Osteoblast (primary cell): Measurements from ENCODE around the gene CEP112. TPM values are rescaled to one million over a fixed set of nuclear protein-coding genes. Genes with fewer than 3 reads are reported as not detected.

ENCODE experiments used
- DNase-seq: peaks from one replicate; pipeline ENCODE4 v3.0.0; 2011; ENCODE audit warnings: low spot score, mixed read lengths; ENCODE audit not compliant: insufficient read length; ENCODE audit errors: missing footprints
- H2AFZ ChIP-seq: 2 replicates; pipeline ENCODE4 v1.6.0; 2011; ENCODE audit warnings: mild to moderate bottlenecking, low read length
- H3K27ac ChIP-seq: 2 replicates; pipeline ENCODE4 v1.5.1; 2011; ENCODE audit warnings: mild to moderate bottlenecking, low read depth, low read length, moderate library complexity
- H3K27me3 ChIP-seq: 2 replicates; pipeline ENCODE4 v1.6.0; 2012; ENCODE audit warnings: mild to moderate bottlenecking, control low read depth, inconsistent platforms, low read length, moderate library complexity; ENCODE audit not compliant: insufficient read depth
- H3K36me3 ChIP-seq: 2 replicates; pipeline ENCODE4 v1.5.1; 2011; ENCODE audit warnings: mild to moderate bottlenecking, low read length, control low read depth, moderate library complexity; ENCODE audit not compliant: insufficient read depth
- H3K4me1 ChIP-seq: 2 replicates; pipeline ENCODE4 v1.5.1; 2011; ENCODE audit warnings: mild to moderate bottlenecking, low read length, control low read depth, moderate library complexity; ENCODE audit not compliant: insufficient read depth
- H3K4me2 ChIP-seq: 2 replicates; pipeline ENCODE4 v1.6.0; 2011; ENCODE audit warnings: mild to moderate bottlenecking, low read length; ENCODE audit not compliant: insufficient read depth
- H3K4me3 ChIP-seq: fragments of 200-600 bp; sonication (generic); 3 replicates; pipeline ENCODE4 v1.5.1; 2012; ENCODE audit warnings: mild to moderate bottlenecking, low read length, inconsistent platforms; ENCODE audit not compliant: insufficient read depth
- H3K79me2 ChIP-seq: 2 replicates; pipeline ENCODE4 v1.6.0; 2012; ENCODE audit warnings: mild to moderate bottlenecking, low read length, control low read depth, inconsistent platforms; ENCODE audit not compliant: insufficient read depth
- H3K9me3 ChIP-seq: 2 replicates; pipeline ENCODE4 v1.5.1; 2011; ENCODE audit warnings: low read depth, low read length, control low read depth
- H4K20me1 ChIP-seq: 2 replicates; pipeline ENCODE4 v1.6.0; 2012; ENCODE audit warnings: mild to moderate bottlenecking, low read length, control low read depth; ENCODE audit not compliant: insufficient read depth
- total RNA-seq: library from RNA; depleted of rRNA; stranded (reverse); fragments of >200 nt; gene quantifications from 2 replicates; pipeline ENCODE4 v1.2.3, GENCODE V29; 2012
- TF ChIP-seq, protein P1 (sequence below): IDR thresholded peaks from 2 replicates; pipeline ENCODE4 v1.5.1; 2011; ENCODE audit warnings: mild to moderate bottlenecking, low read depth, low read length, moderate library complexity; ENCODE audit errors: extremely low read depth

CEP112 gene
- total RNA-seq, 1 donor = 8.3 TPM

DNA sequence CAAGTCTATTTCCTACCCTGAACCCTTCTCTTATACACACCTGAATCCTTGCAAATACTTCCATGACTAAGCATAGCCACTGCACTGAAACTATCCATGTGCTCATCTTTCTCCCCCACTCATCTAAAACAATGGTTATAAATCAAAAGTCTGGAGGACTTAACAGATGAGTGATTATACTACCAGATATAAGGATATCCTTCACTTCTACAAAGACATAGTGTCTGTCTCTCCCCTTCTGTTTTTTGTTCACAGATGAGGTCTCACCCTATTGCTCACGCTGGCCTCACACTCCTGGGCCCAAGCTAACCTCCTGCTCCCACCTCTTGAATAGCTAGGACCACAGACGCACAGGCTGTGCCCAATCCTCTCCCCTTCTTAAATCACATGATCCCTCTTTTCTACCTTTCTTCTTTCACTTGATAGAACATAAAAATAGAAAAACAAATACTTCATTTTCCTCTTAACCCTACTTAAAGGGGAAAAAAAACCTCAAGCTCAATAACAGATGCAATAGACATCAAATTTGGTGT lies 19.2 kb downstream of the CEP112 start:
- Histone ChIP-seq H4K20me1 (no peaks in the 10 kb centered on the region), H3K36me3 (peaks cover 3% of the 10 kb centered on the region), H2AFZ (no peak overlapping the region), H3K4me3 (no peak overlapping the region), H3K27me3 (no peaks in the 10 kb centered on the region), H3K4me1 (no peaks in the 10 kb centered on the region), H3K79me2 (no peaks in the 10 kb centered on the region), H3K9me3 (no peaks in the 10 kb centered on the region), H3K27ac (no peak overlapping the region), H3K4me2 (no peak overlapping the region)
- no peak for DNase-seq
- TF ChIP-seq, protein P1, sequence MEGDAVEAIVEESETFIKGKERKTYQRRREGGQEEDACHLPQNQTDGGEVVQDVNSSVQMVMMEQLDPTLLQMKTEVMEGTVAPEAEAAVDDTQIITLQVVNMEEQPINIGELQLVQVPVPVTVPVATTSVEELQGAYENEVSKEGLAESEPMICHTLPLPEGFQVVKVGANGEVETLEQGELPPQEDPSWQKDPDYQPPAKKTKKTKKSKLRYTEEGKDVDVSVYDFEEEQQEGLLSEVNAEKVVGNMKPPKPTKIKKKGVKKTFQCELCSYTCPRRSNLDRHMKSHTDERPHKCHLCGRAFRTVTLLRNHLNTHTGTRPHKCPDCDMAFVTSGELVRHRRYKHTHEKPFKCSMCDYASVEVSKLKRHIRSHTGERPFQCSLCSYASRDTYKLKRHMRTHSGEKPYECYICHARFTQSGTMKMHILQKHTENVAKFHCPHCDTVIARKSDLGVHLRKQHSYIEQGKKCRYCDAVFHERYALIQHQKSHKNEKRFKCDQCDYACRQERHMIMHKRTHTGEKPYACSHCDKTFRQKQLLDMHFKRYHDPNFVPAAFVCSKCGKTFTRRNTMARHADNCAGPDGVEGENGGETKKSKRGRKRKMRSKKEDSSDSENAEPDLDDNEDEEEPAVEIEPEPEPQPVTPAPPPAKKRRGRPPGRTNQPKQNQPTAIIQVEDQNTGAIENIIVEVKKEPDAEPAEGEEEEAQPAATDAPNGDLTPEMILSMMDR = no peak

DNA sequence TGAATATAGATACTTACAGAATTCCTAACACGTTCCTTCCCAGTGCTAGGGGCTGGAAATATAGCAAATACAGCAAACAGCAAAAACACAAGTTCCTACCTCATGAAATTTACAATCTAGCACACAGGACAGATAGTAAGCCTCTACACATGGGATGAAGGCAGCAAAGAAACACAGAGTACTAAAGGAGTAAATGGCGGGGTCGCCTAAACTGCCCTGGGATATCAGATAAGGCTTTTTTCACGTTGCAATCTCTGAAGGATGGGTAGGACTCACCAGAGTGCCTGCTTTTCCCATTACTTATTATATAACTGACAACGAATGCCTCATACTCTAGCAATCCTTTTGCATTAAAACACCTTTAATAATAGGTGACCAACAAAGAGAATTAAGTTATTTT lies 19.8 kb downstream of the CEP112 start:
- no peaks in the 10 kb centered on the region for H3K27me3 ChIP-seq
- TF ChIP-seq, protein P1 = no peak

GRCh38 chr17:66171692-66172091 lies 20.2 kb downstream of the CEP112 start:
- no peaks in the 10 kb centered on the region for H3K79me2 ChIP-seq
- no peaks in the 10 kb centered on the region for H4K20me1 ChIP-seq
- no peak overlapping the region for H2AFZ ChIP-seq
- no peak for DNase-seq
- no peak overlapping the region for H3K4me2 ChIP-seq
- no peak overlapping the region for H3K4me3 ChIP-seq
- peaks cover 3% of the 10 kb centered on the region for H3K36me3 ChIP-seq
- no peaks in the 10 kb centered on the region for H3K4me1 ChIP-seq
- TF ChIP-seq, protein P1 = no peak
- no peak overlapping the region for H3K27ac ChIP-seq
- H3K27me3 ChIP-seq = no peaks in the 10 kb centered on the region
- H3K9me3 ChIP-seq = no peaks in the 10 kb centered on the region

More for the DNA sequence above, 19.8 kb downstream of the CEP112 start:
- H2AFZ ChIP-seq = no peak overlapping the region
- no peaks in the 10 kb centered on the region for H3K79me2 ChIP-seq
- H3K4me3 ChIP-seq = no peak overlapping the region
- DNase-seq = no peak
- no peak overlapping the region for H3K27ac ChIP-seq
- H3K4me1 ChIP-seq = no peaks in the 10 kb centered on the region
- H3K9me3 ChIP-seq = no peaks in the 10 kb centered on the region
- peaks cover 3% of the 10 kb centered on the region for H3K36me3 ChIP-seq
- no peaks in the 10 kb centered on the region for H4K20me1 ChIP-seq
- no peak overlapping the region for H3K4me2 ChIP-seq

DNA sequence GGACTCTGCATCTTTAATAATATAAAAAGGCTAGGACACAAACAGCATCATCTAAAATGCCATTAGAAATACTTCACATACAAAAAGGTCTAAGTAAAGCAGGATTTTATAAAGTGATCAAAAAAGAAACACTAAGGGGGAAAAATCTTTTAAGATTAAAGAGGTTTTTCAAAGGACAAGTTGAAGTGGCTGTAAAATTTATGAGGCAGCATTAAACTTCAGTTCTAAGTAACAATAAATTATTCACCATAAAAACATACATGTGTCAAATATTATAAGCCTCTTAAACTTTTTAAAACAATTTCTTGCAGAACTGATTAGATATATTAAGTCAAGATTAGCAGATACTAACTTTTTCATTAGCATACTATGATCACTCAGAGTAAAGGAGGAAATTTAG lies 20.8 kb downstream of the CEP112 start:
- H3K27ac ChIP-seq = no peak overlapping the region
- H3K27me3 ChIP-seq = no peaks in the 10 kb centered on the region
- H3K79me2 ChIP-seq = no peaks in the 10 kb centered on the region
- no peak overlapping the region for H2AFZ ChIP-seq
- no peaks in the 10 kb centered on the region for H3K9me3 ChIP-seq
- H3K4me2 ChIP-seq = no peak overlapping the region
- no peak overlapping the region for H3K4me3 ChIP-seq
- TF ChIP-seq, protein P1 = no peak
- peaks cover 3% of the 10 kb centered on the region for H3K36me3 ChIP-seq
- H4K20me1 ChIP-seq = no peaks in the 10 kb centered on the region
- H3K4me1 ChIP-seq = no peaks in the 10 kb centered on the region
- DNase-seq = no peak
